ENCODE data around the gene NBDY.

- TF ChIP-seq CTCF (IDR thresholded peaks at IDR 0.05; ENCODE audit: low read depth, low read length): no peak
- TF ChIP-seq POLR2A (IDR thresholded peaks at IDR 0.05; ENCODE audit: extremely low read depth, insufficient read length): no peak
- TF ChIP-seq MYC (IDR thresholded peaks at IDR 0.05; ENCODE audit: low read depth, low read length): no peak
- no peak for TF ChIP-seq MAX (IDR thresholded peaks at IDR 0.05; ENCODE audit: low read depth, low read length)
Measured at GRCh38 chrX:56761167-56761566, 32.1 kb downstream of the NBDY start.

All from NB4 (cell line).